Left ventricle myocardium inferior (tissue), 1 donor: ENCODE data around the gene ST3GAL5. TPM values are rescaled to one million over a fixed set of nuclear protein-coding genes. Genes with fewer than 3 reads are reported as not detected.

Source experiments
- DNase-seq: peaks from one replicate; pipeline ENCODE4 v3.0.0-alpha.2; 2020
- H3K27ac ChIP-seq: fragments of 200-600 bp; replicated peaks from 2 replicates; pipeline ENCODE4 v1.8.0; 2021
- H3K27me3 ChIP-seq: fragments of 200-600 bp; 2 replicates; pipeline ENCODE4 v1.8.0; 2021; ENCODE audit warnings: low read depth
- H3K36me3 ChIP-seq: fragments of 200-600 bp; 2 replicates; pipeline ENCODE4 v1.8.0; 2021
- H3K4me1 ChIP-seq: fragments of 200-600 bp; 2 replicates; pipeline ENCODE4 v1.8.0; 2021
- H3K4me3 ChIP-seq: fragments of 200-600 bp; 2 replicates; pipeline ENCODE4 v1.8.0; 2021; ENCODE audit warnings: mild to moderate bottlenecking, moderate library complexity
- H3K9me3 ChIP-seq: fragments of 200-600 bp; replicated peaks from 2 replicates; pipeline ENCODE4 v1.8.0; 2021
- intact Hi-C: fragments of 100-400 bp; cut with micrococcal nuclease; formaldehyde crosslinking; loops from one replicate; pipeline ENCODE4 v1.11.0; 2022
- total RNA-seq: library from RNA; stranded (reverse); fragmentation: NEBNext Ultra II Directional; extraction: Animal tissue kit (Norgen Biotek cat#: 25700); gene quantifications from one replicate; pipeline ENCODE4 v1.2.1, GENCODE V29; 2021
- TF ChIP-seq, protein P1 (sequence below): fragments of 200-600 bp; IDR thresholded peaks from 2 replicates; pipeline ENCODE4 v1.8.0; 2021; ENCODE audit warnings: antibody characterized with exemption, mild to moderate bottlenecking, borderline replicate concordance
- donor health status: DM: no; HTN: yes; CAD: no; lungs with severe emphysema.

Gene ST3GAL5
- total RNA-seq, 1 donor from 2014 or later = 4.2 TPM

GRCh38 chr2:85826990-85827878 lies 61.6 kb downstream of the ST3GAL5 start:
- no peaks in the 10 kb centered on the region for H3K36me3 ChIP-seq
- TF ChIP-seq, protein P1, sequence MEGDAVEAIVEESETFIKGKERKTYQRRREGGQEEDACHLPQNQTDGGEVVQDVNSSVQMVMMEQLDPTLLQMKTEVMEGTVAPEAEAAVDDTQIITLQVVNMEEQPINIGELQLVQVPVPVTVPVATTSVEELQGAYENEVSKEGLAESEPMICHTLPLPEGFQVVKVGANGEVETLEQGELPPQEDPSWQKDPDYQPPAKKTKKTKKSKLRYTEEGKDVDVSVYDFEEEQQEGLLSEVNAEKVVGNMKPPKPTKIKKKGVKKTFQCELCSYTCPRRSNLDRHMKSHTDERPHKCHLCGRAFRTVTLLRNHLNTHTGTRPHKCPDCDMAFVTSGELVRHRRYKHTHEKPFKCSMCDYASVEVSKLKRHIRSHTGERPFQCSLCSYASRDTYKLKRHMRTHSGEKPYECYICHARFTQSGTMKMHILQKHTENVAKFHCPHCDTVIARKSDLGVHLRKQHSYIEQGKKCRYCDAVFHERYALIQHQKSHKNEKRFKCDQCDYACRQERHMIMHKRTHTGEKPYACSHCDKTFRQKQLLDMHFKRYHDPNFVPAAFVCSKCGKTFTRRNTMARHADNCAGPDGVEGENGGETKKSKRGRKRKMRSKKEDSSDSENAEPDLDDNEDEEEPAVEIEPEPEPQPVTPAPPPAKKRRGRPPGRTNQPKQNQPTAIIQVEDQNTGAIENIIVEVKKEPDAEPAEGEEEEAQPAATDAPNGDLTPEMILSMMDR = peak; percentile 96
- no peak overlapping the region for H3K27ac ChIP-seq
- no peaks in the 10 kb centered on the region for H3K27me3 ChIP-seq
- peak overlapping the region; percentile 32 for H3K4me3 ChIP-seq
- intact Hi-C loops = loop anchor here (5.0 kb wide), 1 partner anchor 250 kb away; no protein-coding TSS in a partner anchor
- H3K4me1 ChIP-seq = peaks cover 10% of the 10 kb centered on the region
- DNase-seq = peak; percentile 74
- H3K9me3 ChIP-seq = no peaks in the 10 kb centered on the region

DNA sequence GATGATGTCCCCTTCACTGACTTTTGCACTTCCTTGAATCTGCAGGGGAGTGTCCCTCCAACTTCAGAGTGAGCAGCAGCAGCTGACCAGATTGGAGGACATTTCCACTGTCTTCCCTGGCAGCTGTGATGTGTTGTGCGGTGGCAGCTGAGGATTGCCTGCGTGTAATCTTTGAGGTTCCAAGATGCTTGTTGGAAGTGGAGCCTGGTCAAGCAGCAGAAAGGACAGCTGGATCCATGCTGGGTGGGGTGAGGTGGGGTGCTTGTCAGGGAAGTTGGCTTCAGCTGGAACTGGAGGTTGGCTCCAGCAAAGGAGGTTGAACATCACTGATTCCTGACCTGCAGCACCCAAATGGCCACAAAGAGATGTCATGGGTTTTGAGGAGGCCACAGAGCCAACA lies 64.8 kb downstream of the ST3GAL5 start:
- H3K27ac ChIP-seq = no peak overlapping the region
- H3K36me3 ChIP-seq = no peaks in the 10 kb centered on the region
- no peaks in the 10 kb centered on the region for H3K27me3 ChIP-seq
- H3K4me1 ChIP-seq = peaks cover 10% of the 10 kb centered on the region
- no peak for DNase-seq
- TF ChIP-seq, protein P1 = no peak
- no peak overlapping the region for H3K4me3 ChIP-seq
- intact Hi-C loops = no loop called here
- no peaks in the 10 kb centered on the region for H3K9me3 ChIP-seq

GRCh38 chr2:85822766-85823165 lies 66.0 kb downstream of the ST3GAL5 start:
- no peaks in the 10 kb centered on the region for H3K9me3 ChIP-seq
- DNase-seq = no peak
- H3K27ac ChIP-seq = no peak overlapping the region
- TF ChIP-seq, protein P1 = no peak
- intact Hi-C loops = no loop called here
- H3K36me3 ChIP-seq = no peaks in the 10 kb centered on the region
- H3K4me3 ChIP-seq = no peak overlapping the region
- peaks cover 8% of the 10 kb centered on the region for H3K4me1 ChIP-seq
- H3K27me3 ChIP-seq = no peaks in the 10 kb centered on the region

GRCh38 chr2:85819811-85820510 lies 68.8 kb downstream of the ST3GAL5 start:
- H3K4me1 ChIP-seq = no peaks in the 10 kb centered on the region
- intact Hi-C loops = loop anchor here (5.0 kb wide), 1 partner anchor 183 kb away; no protein-coding TSS in a partner anchor
- H3K36me3 ChIP-seq = no peaks in the 10 kb centered on the region
- no peak for DNase-seq
- no peaks in the 10 kb centered on the region for H3K27me3 ChIP-seq
- TF ChIP-seq, protein P1 = no peak
- no peak overlapping the region for H3K27ac ChIP-seq
- H3K4me3 ChIP-seq = no peak overlapping the region
- H3K9me3 ChIP-seq = no peaks in the 10 kb centered on the region

GRCh38 chr2:85814802-85815550 lies 73.8 kb downstream of the ST3GAL5 start:
- H3K27me3 ChIP-seq = no peaks in the 10 kb centered on the region
- intact Hi-C loops = loop anchor here (2.0 to 5.0 kb wide), 2 partner anchors 86 to 178 kb away; no protein-coding TSS in a partner anchor
- no peaks in the 10 kb centered on the region for H3K9me3 ChIP-seq
- peaks cover 25% of the 10 kb centered on the region for H3K4me1 ChIP-seq
- no peak overlapping the region for H3K4me3 ChIP-seq
- no peak overlapping the region for H3K27ac ChIP-seq
- TF ChIP-seq, protein P1 = no peak
- no peaks in the 10 kb centered on the region for H3K36me3 ChIP-seq
- no peak for DNase-seq
